GM12878 (cell line): Measurements from ENCODE around the gene HSBP1.

Source experiments
- BHLHE40 ChIP-seq, 2 experiments: fragments of 450-650 bp in 1 of 2; IDR thresholded peaks; 2 replicates each; pipeline ENCODE4 v1.6.1; 2011 to 2017; ENCODE audit warnings: low read depth in 2 of 2, borderline replicate concordance in 1 of 2, improper control_type of control experiment in 1 of 2, low read length in 1 of 2, mild to moderate bottlenecking in 1 of 2
- EP300 ChIP-seq, 2 experiments: fragments of 150-350 bp in 1 of 2; IDR thresholded peaks; 2 replicates each; pipeline ENCODE4 v1.6.1; 2011 to 2012; ENCODE audit warnings: low read depth in 2 of 2, low read length in 2 of 2, borderline replicate concordance in 1 of 2, improper control_type of control experiment in 1 of 2, inconsistent platforms in 1 of 2; ENCODE audit not compliant: control insufficient read depth in 1 of 2
- KDM1A ChIP-seq: fragments of 200-600 bp; sonication (generic); IDR thresholded peaks from 2 replicates; pipeline ENCODE4 v1.6.1; 2016; ENCODE audit warnings: borderline replicate concordance

DNA sequence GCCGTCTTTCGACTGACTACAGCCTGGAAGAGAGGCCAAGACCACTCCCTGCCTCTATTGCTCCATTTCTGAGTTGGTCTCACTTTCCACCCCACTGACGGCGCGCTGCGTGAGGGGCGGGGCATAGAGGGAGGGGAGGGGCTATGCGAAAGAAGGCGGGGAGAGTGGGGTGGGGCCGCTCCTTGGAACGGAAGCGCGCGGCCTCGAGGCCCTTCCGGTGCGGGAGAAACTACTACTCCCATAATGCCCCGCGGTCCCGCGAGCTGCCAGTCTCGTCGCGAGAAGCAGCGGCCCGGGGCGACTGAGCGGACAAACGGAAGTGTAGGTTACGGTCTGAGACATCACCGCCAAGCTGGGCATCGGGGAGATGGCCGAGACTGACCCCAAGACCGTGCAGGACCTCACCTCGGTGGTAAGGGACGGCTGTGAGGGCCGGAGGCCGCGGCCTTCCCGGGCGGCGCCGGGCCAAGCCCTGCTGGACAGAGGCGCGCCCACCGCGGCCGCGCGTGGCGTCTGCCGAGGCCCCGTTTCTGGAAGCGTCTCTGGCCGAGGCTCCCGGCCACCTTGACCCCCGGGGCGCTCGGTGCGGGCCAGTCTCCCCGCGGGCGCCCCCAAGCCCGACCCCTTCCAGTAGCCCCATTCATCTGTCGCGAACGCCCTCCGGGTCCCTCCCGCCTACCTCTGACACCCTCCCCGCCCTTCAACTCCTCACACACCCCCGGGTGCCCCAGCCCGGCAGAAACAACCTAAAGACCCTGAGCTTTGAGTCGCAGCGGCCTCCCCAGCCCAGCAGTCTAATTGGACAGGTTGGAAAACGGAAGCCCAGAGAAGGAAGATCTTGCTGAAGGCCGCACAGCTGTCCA, at the start of gene HSBP1:
- TF ChIP-seq BHLHE40 (IDR thresholded peaks at IDR 0.05; ENCODE audit: borderline replicate concordance in 1 of 2, low read depth in 2 of 2, low read length in 1 of 2) (peak in 1 of 2 experiments; percentile 44; a peak in 1 of 4 replicates), KDM1A (no peak), EP300 (IDR thresholded peaks at IDR 0.05; ENCODE audit: borderline replicate concordance in 1 of 2, control insufficient read depth in 1 of 2, low read depth in 2 of 2, low read length in 2 of 2) (no peak)
